K562 (cell line): ENCODE measurements around the gene DOK4. TPM values are rescaled to one million over a fixed set of nuclear protein-coding genes. Genes with fewer than 3 reads are reported as not detected.

Source experiments
- ATF6 ChIP-seq: sonication (generic); formaldehyde crosslinking; IDR thresholded peaks from 2 replicates; pipeline ENCODE4 v1.4.0; 2020; ENCODE audit warnings: mild to moderate bottlenecking, missing genetic modification reagents
- BRD4 ChIP-seq: fragments of 200-600 bp; sonication (generic); IDR thresholded peaks from 2 replicates; pipeline ENCODE4 v1.6.1; 2017; ENCODE audit warnings: inconsistent platforms
- ILK ChIP-seq: fragments of 450-650 bp; IDR thresholded peaks from 2 replicates; pipeline ENCODE4 v1.6.1; 2016; ENCODE audit warnings: missing genetic modification characterization, low read depth, mild to moderate bottlenecking, missing compliant biosample characterization, moderate library complexity, borderline replicate concordance
- KDM1A ChIP-seq, 2 experiments: fragments of 450-650 bp; IDR thresholded peaks; 2 replicates each; pipeline ENCODE4 v1.6.1; 2016; ENCODE audit warnings: mild to moderate bottlenecking in 2 of 2
- KLF6 ChIP-seq: fragments of 250-450 bp; sonication (Bioruptor Pico); IDR thresholded peaks from 2 replicates; pipeline ENCODE4 v1.4.0; 2020; ENCODE audit warnings: mild to moderate bottlenecking, moderate library complexity, borderline replicate concordance
- NFYB ChIP-seq: IDR thresholded peaks from 2 replicates; pipeline ENCODE4 v1.6.1; 2011; ENCODE audit warnings: mild to moderate bottlenecking, moderate library complexity; ENCODE audit not compliant: insufficient read length; ENCODE audit errors: extremely low read depth
- NKRF ChIP-seq: fragments of 450-650 bp; IDR thresholded peaks from 2 replicates; pipeline ENCODE4 v1.6.1; 2016; ENCODE audit warnings: borderline replicate concordance
- NRF1 ChIP-seq, 2 experiments: fragments of 450-650 bp; IDR thresholded peaks in 1 of 2; conservative IDR thresholded peaks in 1 of 2; 2 replicates each; pipeline ENCODE4 v1.6.1; 2014; ENCODE audit warnings: mild to moderate bottlenecking in 2 of 2
- PHF20 ChIP-seq: fragments of 450-650 bp; IDR thresholded peaks from 2 replicates; pipeline ENCODE4 v1.6.1; 2018; ENCODE audit not compliant: partially characterized antibody
- SMAD2 ChIP-seq: fragments of 150-350 bp; IDR thresholded peaks from 2 replicates; pipeline ENCODE4 v1.6.1; 2014; ENCODE audit warnings: low read depth, mild to moderate bottlenecking, low read length
- SOX6 ChIP-seq: fragments of 450-650 bp; IDR thresholded peaks from 2 replicates; pipeline ENCODE4 v1.6.1; 2014; ENCODE audit warnings: mild to moderate bottlenecking
- SREBF1 ChIP-seq: fragments of 150-350 bp; IDR thresholded peaks from 2 replicates; pipeline ENCODE4 v1.6.1; 2014; ENCODE audit warnings: antibody characterized with exemption, low read depth, low read length, borderline replicate concordance
- ZFP91 ChIP-seq: sonication (generic); formaldehyde crosslinking; IDR thresholded peaks from 2 replicates; pipeline ENCODE4 v1.8.0; 2022; ENCODE audit warnings: mild to moderate bottlenecking, missing genetic modification reagents
- ZNF253 ChIP-seq: fragments of 250-450 bp; sonication (Bioruptor Pico); conservative IDR thresholded peaks from 2 replicates; pipeline ENCODE4 v1.6.1; 2021; ENCODE audit warnings: mild to moderate bottlenecking
- polyA plus RNA-seq, 8 experiments: library from polyadenylated mRNA; depleted of rRNA in 4 of 8; stranded (reverse) in 5 of 8; unstranded in 3 of 8; fragments of >200 nt; fragmentation: Nextera tagmentation in 2 of 8; fragmentation: Illumina TruSeq in 1 of 8; extraction: Ambion mirVana in 2 of 8; extraction: Trizol in 1 of 8; gene quantifications; 2 replicates each; pipeline versions ENCODE4 v1.2.1 to v1.2.3, GENCODE V29; 2011 to 2014; ENCODE audit warnings: inconsistent platforms in 1 of 8, missing spikeins in 1 of 8
- total RNA-seq, 7 experiments: library from RNA; depleted of rRNA in 6 of 7; stranded (reverse); fragments of >200 nt in 6 of 7; fragmentation: Illumina TruSeq in 2 of 7; extraction: Trizol in 2 of 7; gene quantifications; 2 replicates each; pipeline versions ENCODE4 v1.2.1 to v1.2.3, GENCODE V29; 2011 to 2021; ENCODE audit warnings: low replicate concordance in 1 of 7

The DOK4 gene
- total and polyA plus RNA-seq, 9 of the 15 experiments (the other 6 are each of a cell fraction or from before 2014, with no cell fraction given), result 0.10 to 14.4 (median 8.3) TPM

GRCh38 chr16:57452021-57452420 is 34.3 kb downstream of the DOK4 start (continued):
- no peak for TF ChIP-seq ATF6 (CRISPR knock-in tag)
- no peak for TF ChIP-seq NKRF
- TF ChIP-seq KDM1A (IDR thresholded peaks at IDR 0.05), result no peak
- TF ChIP-seq PHF20, result no peak
- no peak for TF ChIP-seq ZNF253
- TF ChIP-seq ILK (tag), result no peak
- TF ChIP-seq NRF1 (conservative IDR thresholded peaks at IDR 0.05 in 1 of 2, IDR thresholded peaks at IDR 0.05 in 1 of 2), result no peak
- no peak for TF ChIP-seq BRD4
- no peak for TF ChIP-seq KLF6 (CRISPR knock-in tag)
- TF ChIP-seq ZFP91 (CRISPR knock-in tag), result no peak
- TF ChIP-seq SOX6, result no peak
- no peak for TF ChIP-seq SREBF1
- TF ChIP-seq NFYB, result no peak
- TF ChIP-seq SMAD2, result no peak
